ENCODE measurements around the gene CILP.
"Not testable (repeated sequence)": the region's sequence is repeated elsewhere in the genome, so short reads cannot be mapped to it uniquely, and the experiment has no call there.

CILP gene

DNA sequence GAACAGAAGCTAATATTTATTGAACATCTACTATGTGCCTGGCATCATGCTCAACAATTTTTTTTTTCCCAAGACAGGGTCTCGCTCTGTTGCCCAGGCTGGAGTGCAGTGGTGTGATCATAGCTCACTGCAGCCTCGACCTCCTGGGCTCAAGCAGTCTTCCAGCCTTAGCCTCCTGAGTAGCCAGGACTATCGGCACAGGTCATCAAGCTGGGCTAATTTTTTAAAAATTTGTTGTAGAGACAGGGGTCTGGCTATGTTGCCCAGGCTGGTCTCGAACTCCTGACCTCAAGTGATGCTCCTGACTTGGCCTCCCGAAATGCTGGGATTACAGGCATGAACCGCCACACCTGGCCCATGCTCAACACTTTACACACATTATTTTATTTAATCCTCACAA is 35.7 kb upstream of the CILP start:
- peak overlapping the region; percentile 98 for H3K27ac Mint-ChIP-seq
- no peak overlapping the region for H3K4me3 Mint-ChIP-seq
- H3K36me3 Mint-ChIP-seq (ENCODE audit: low read depth): peaks cover 25% of the 10 kb centered on the region
- no peak for DNase-seq
- H3K27me3 Mint-ChIP-seq (ENCODE audit: low read depth, poor library complexity): peaks cover 8% of the 10 kb centered on the region
- peaks cover 58% of the 10 kb centered on the region for H3K4me1 Mint-ChIP-seq
- H3K9me3 Mint-ChIP-seq: peaks cover 10% of the 10 kb centered on the region
- TF ChIP-seq, protein P1, sequence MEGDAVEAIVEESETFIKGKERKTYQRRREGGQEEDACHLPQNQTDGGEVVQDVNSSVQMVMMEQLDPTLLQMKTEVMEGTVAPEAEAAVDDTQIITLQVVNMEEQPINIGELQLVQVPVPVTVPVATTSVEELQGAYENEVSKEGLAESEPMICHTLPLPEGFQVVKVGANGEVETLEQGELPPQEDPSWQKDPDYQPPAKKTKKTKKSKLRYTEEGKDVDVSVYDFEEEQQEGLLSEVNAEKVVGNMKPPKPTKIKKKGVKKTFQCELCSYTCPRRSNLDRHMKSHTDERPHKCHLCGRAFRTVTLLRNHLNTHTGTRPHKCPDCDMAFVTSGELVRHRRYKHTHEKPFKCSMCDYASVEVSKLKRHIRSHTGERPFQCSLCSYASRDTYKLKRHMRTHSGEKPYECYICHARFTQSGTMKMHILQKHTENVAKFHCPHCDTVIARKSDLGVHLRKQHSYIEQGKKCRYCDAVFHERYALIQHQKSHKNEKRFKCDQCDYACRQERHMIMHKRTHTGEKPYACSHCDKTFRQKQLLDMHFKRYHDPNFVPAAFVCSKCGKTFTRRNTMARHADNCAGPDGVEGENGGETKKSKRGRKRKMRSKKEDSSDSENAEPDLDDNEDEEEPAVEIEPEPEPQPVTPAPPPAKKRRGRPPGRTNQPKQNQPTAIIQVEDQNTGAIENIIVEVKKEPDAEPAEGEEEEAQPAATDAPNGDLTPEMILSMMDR (IDR thresholded peaks at IDR 0.05): no peak

DNA sequence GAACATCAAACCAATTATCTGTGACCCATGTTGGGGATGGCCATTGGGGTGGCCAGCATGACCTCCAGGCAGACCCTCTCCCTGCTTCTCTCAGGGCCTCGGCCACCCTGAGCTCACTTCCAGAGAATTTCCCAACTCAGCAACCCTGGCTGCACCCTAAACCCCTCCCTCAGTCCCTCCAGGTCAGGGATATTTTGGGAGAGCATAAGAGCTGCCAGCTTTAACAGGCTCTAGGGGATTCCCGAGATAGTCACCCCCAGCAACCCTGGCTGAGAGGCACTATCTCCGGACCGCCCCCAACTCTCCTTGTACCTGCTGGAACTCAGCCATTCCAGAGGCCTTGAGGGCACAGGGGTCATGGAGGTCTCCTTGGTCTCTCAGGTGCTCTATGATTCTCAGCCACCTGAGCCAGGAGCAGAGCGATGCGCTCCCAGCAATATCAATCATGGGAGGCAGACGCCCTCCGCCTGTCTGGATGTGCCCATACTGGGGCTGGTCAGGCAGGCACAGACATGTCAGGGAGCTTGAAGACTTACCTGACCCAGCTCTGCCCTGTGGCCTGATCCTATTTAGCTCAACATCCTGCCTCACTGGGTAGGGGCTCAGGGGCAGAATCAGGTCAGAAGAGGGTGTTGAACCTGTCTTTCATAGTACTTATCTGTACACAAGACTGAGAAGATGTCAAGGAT is 34.9 kb upstream of the CILP start:
- Mint-ChIP-seq H3K9me3 (peaks cover 10% of the 10 kb centered on the region), H3K36me3 (ENCODE audit: low read depth) (peaks cover 25% of the 10 kb centered on the region), H3K4me1 (peaks cover 58% of the 10 kb centered on the region), H3K27ac (peak overlapping the region; percentile 97), H3K4me3 (no peak overlapping the region), H3K27me3 (ENCODE audit: low read depth, poor library complexity) (peaks cover 8% of the 10 kb centered on the region)
- no peak for DNase-seq
- TF ChIP-seq, protein P1 (IDR thresholded peaks at IDR 0.05): no peak

DNA sequence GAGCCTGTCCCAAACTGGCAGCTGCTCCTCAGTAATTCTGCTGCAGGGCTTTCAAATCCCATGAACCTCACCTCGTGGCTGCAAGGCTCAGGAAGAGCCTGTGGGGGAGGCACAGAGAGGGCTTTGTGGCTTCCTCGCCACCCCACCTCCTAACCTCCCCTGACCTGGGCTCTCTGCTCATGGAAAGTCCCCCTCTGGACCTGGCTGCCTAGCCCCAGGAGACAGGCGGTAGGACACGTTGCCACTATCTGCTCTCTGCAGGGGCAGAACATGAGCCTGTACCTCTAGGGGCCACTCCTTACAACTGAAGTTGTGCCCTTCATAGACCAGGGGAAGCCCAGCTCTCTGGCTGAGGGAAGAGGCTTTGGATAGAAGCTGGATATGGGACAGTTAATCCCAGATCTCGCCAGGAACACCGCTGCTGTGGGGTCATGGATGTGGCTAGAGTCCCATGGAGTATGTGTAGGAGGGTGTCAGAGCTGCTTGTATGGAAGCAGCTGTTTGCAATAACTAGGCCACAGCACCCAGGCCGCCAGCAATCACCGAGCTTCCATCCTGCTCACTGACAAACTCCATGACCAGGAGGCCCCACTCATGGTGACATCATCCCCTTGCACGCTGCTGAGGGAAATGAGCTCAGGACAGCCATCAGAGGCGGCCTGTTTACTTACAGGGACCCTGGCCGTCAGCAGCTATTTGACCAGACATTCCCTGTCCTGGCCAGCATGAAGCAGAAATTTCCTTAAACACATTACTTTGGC is 34.0 kb upstream of the CILP start:
- Mint-ChIP-seq H3K27ac (peak overlapping the region; percentile 97), H3K4me3 (no peak overlapping the region), H3K4me1 (peaks cover 53% of the 10 kb centered on the region), H3K27me3 (ENCODE audit: low read depth, poor library complexity) (peaks cover 8% of the 10 kb centered on the region), H3K36me3 (ENCODE audit: low read depth) (peaks cover 25% of the 10 kb centered on the region), H3K9me3 (peaks cover 10% of the 10 kb centered on the region)
- DNase-seq: no peak
- TF ChIP-seq, protein P1 (IDR thresholded peaks at IDR 0.05): no peak

DNA sequence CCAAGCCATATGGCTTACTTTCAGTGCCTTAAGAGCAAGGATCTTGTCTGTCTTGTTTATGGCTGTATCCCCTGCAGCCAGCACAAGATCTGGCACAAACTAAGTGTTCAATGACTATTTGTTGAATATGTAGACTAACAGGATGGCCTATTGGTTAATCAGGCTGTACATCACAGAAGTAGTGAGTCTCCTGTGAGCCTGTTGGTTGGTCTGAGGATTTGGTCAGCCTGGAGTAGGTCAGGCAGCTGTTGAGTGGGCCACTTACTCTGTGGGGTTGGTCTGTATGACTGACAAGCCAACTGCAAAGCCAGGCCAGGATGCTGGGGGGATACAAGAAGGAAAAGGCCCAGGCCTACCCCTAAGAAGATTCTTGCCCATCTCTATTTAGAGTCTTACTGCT is 33.4 kb upstream of the CILP start:
- peak overlapping the region; percentile 78 for H3K27ac Mint-ChIP-seq

GRCh38 chr15:65236443-65236842 is 25.2 kb upstream of the CILP start:
- peaks cover 16% of the 10 kb centered on the region for H3K4me1 Mint-ChIP-seq

More for the DNA sequence above, 33.4 kb upstream of the CILP start:
- no peak overlapping the region for H3K4me3 Mint-ChIP-seq
- TF ChIP-seq, protein P1 (IDR thresholded peaks at IDR 0.05): no peak
- H3K9me3 Mint-ChIP-seq: peaks cover 10% of the 10 kb centered on the region
- H3K36me3 Mint-ChIP-seq (ENCODE audit: low read depth): peaks cover 25% of the 10 kb centered on the region
- H3K4me1 Mint-ChIP-seq: peaks cover 51% of the 10 kb centered on the region
- peaks cover 8% of the 10 kb centered on the region for H3K27me3 Mint-ChIP-seq (ENCODE audit: low read depth, poor library complexity)
- DNase-seq: no peak

DNA sequence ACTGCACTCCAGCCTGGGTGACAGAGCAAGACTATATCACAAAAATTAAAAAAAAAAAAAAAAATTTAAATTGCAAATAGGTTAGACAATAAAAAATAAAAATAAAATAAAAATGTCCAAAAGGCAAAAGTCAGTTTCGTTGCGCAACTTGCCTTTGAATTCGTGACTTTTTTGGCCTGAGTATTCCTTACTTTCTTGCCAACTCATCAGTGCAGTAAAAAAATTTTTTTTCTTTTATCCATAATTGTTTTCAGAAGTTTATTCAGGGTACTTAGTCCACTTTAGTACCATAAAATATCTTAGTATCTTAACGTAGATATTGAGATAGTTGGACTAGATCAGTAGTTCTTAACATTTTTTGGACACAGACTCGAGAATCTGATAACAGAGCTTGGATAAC is 22.4 kb upstream of the CILP start:
- H3K27me3 Mint-ChIP-seq (ENCODE audit: low read depth, poor library complexity): peaks cover 1% of the 10 kb centered on the region
- H3K27ac Mint-ChIP-seq: no peak overlapping the region
- DNase-seq: no peak
- TF ChIP-seq, protein P1 (IDR thresholded peaks at IDR 0.05): no peak
- no peaks in the 10 kb centered on the region for H3K9me3 Mint-ChIP-seq
- H3K4me3 Mint-ChIP-seq: no peak overlapping the region
- H3K4me1 Mint-ChIP-seq: peaks cover 16% of the 10 kb centered on the region
- no peaks in the 10 kb centered on the region for H3K36me3 Mint-ChIP-seq (ENCODE audit: low read depth)

More at GRCh38 chr15:65236443-65236842, 25.2 kb upstream of the CILP start:
- DNase-seq; H3K9me3 Mint-ChIP-seq; H3K4me3 Mint-ChIP-seq; H3K27me3 Mint-ChIP-seq (ENCODE audit: low read depth, poor library complexity); H3K27ac Mint-ChIP-seq; H3K36me3 Mint-ChIP-seq (ENCODE audit: low read depth): not testable (repeated sequence)
